ENCODE data around the gene FARSB.

- TF ChIP-seq POLR2A (IDR thresholded peaks at IDR 0.05) (no peak), CTCF (IDR thresholded peaks at IDR 0.05) (no peak)
These were observed 34.0 kb downstream of the FARSB start for GRCh38 chr2:222621893-222622292.
